WTC11 (cell line): Measurements from ENCODE around the gene TMEFF2. TPM values are rescaled to one million over a fixed set of nuclear protein-coding genes. Genes with fewer than 3 reads are reported as not detected.

Experiments
- ATAC-seq: fragments of 200-7000 bp; cut with Tn5 transposase; 2 replicates; pipeline ENCODE4 v1.10.0; 2021; ENCODE audit warnings: mild to moderate bottlenecking, moderate library complexity
- CTCF ChIA-PET: fragments of 300-600 bp; sonication (Branson Sonifier 250); formaldehyde crosslinking; loops from one replicate; lab custom pipeline; 2021; ENCODE audit warnings: antibody characterized with exemption; lab: Charles Lee
- POLR2A ChIA-PET: fragments of 350-600 bp; sonication (Branson Sonifier 250); formaldehyde crosslinking; loops from one replicate; lab custom pipeline; 2021; ENCODE audit warnings: antibody characterized with exemption; lab: Charles Lee
- DNase-seq: peaks from one replicate; pipeline ENCODE4 v3.0.0; 2021; ENCODE audit warnings: low spot score
- H3K27ac Mint-ChIP-seq: 2 replicates; pipeline ENCODE4 v1.8.0; 2021; ENCODE audit warnings: mixed read lengths
- H3K27me3 Mint-ChIP-seq: 2 replicates; pipeline ENCODE4 v1.8.0; 2021; ENCODE audit warnings: low read depth, mild to moderate bottlenecking, moderate library complexity, mixed read lengths
- H3K36me3 Mint-ChIP-seq: 2 replicates; pipeline ENCODE4 v1.8.0; 2021; ENCODE audit warnings: mixed read lengths
- H3K4me1 Mint-ChIP-seq: 2 replicates; pipeline ENCODE4 v1.8.0; 2022; ENCODE audit warnings: mixed read lengths
- H3K4me3 Mint-ChIP-seq: 2 replicates; pipeline ENCODE4 v1.8.0; 2021; ENCODE audit warnings: mild to moderate bottlenecking, moderate library complexity, mixed read lengths
- H3K9me3 Mint-ChIP-seq: 2 replicates; pipeline ENCODE4 v1.8.0; 2021; ENCODE audit warnings: mixed read lengths
- CDX4 ChIP-seq: fragments of 250-450 bp; sonication (Bioruptor Pico); IDR thresholded peaks from 2 replicates; pipeline ENCODE4 v1.9.0; 2021; ENCODE audit warnings: moderate library complexity, mild to moderate bottlenecking, inconsistent platforms, borderline replicate concordance
- E2F5 ChIP-seq: sonication (generic); formaldehyde crosslinking; IDR thresholded peaks from 2 replicates; pipeline ENCODE4 v1.8.1; 2022; ENCODE audit warnings: mild to moderate bottlenecking, moderate library complexity, missing genetic modification reagents
- ELF4 ChIP-seq: sonication (generic); formaldehyde crosslinking; IDR thresholded peaks from 2 replicates; pipeline ENCODE4 v1.8.1; 2022; ENCODE audit warnings: low read depth, mild to moderate bottlenecking, moderate library complexity, missing genetic modification reagents
- GRHL2 ChIP-seq: fragments of 250-450 bp; sonication (Bioruptor Pico); IDR thresholded peaks from 2 replicates; pipeline ENCODE4 v1.8.0; 2022; ENCODE audit warnings: mild to moderate bottlenecking, moderate library complexity; ENCODE audit not compliant: insufficient replicate concordance, severe bottlenecking
- NR2C2 ChIP-seq: sonication (generic); formaldehyde crosslinking; IDR thresholded peaks from 2 replicates; pipeline ENCODE4 v1.8.0; 2022; ENCODE audit warnings: mild to moderate bottlenecking, missing genetic modification reagents
- NR3C1 ChIP-seq: sonication (generic); formaldehyde crosslinking; conservative IDR thresholded peaks from 2 replicates; pipeline ENCODE4 v1.8.1; 2023; ENCODE audit warnings: low read depth, mild to moderate bottlenecking, missing genetic modification reagents
- RELA ChIP-seq: sonication (generic); formaldehyde crosslinking; IDR thresholded peaks from 2 replicates; pipeline ENCODE4 v1.8.1; 2022; ENCODE audit warnings: missing genetic modification reagents, mild to moderate bottlenecking, borderline replicate concordance
- RORB ChIP-seq: fragments of 250-450 bp; sonication (Bioruptor Pico); IDR thresholded peaks from 2 replicates; pipeline ENCODE4 v1.9.0; 2021; ENCODE audit warnings: mild to moderate bottlenecking
- SMAD3 ChIP-seq: sonication (generic); formaldehyde crosslinking; IDR thresholded peaks from 2 replicates; pipeline ENCODE4 v1.8.0; 2022; ENCODE audit warnings: missing genetic modification reagents, mild to moderate bottlenecking, borderline replicate concordance
- SMAD4 ChIP-seq: sonication (generic); formaldehyde crosslinking; IDR thresholded peaks from 2 replicates; pipeline ENCODE4 v1.8.0; 2022; ENCODE audit warnings: mild to moderate bottlenecking, missing genetic modification reagents
- SOX15 ChIP-seq: fragments of 250-450 bp; sonication (Bioruptor Pico); IDR thresholded peaks from 2 replicates; pipeline ENCODE4 v1.9.0; 2021; ENCODE audit warnings: mild to moderate bottlenecking
- ZBTB21 ChIP-seq: sonication (generic); formaldehyde crosslinking; IDR thresholded peaks from 2 replicates; pipeline ENCODE4 v1.8.1; 2023; ENCODE audit warnings: mild to moderate bottlenecking, missing genetic modification reagents, borderline replicate concordance
- ZMAT4 ChIP-seq: fragments of 250-450 bp; sonication (Bioruptor Pico); IDR thresholded peaks from 2 replicates; pipeline ENCODE4 v1.9.0; 2021; ENCODE audit warnings: mild to moderate bottlenecking
- ZNF219 ChIP-seq: sonication (generic); formaldehyde crosslinking; IDR thresholded peaks from 2 replicates; pipeline ENCODE4 v1.8.0; 2023; ENCODE audit warnings: missing genetic modification reagents, mild to moderate bottlenecking, borderline replicate concordance
- ZNF416 ChIP-seq: fragments of 250-450 bp; sonication (Bioruptor Pico); IDR thresholded peaks from 2 replicates; pipeline ENCODE4 v1.9.0; 2021; ENCODE audit warnings: mild to moderate bottlenecking, inconsistent platforms
- ZNF532 ChIP-seq: fragments of 250-450 bp; sonication (Bioruptor Pico); IDR thresholded peaks from 2 replicates; pipeline ENCODE4 v1.9.0; 2021; ENCODE audit warnings: mild to moderate bottlenecking, borderline replicate concordance
- total RNA-seq: library from RNA; stranded (reverse); gene quantifications from 3 replicates; pipeline ENCODE4 v1.2.3, GENCODE V29; 2021
- TF ChIP-seq, protein P1 (sequence below): sonication (generic); formaldehyde crosslinking; IDR thresholded peaks from 2 replicates; pipeline ENCODE4 v1.8.1; 2023; ENCODE audit warnings: mild to moderate bottlenecking, missing genetic modification reagents, borderline replicate concordance
- TF ChIP-seq, protein P2 (sequence below): sonication (generic); formaldehyde crosslinking; conservative IDR thresholded peaks from 2 replicates; pipeline ENCODE4 v1.8.1; 2023; ENCODE audit warnings: mild to moderate bottlenecking, low read depth, missing genetic modification reagents, moderate library complexity

TMEFF2 gene
- total RNA-seq, 1 experiment from 2014 or later: 2.3 TPM

GRCh38 chr2:191933307-191934105 is 261.2 kb downstream of the TMEFF2 start (continued):
- no peak for TF ChIP-seq CDX4 (CRISPR knock-in tag)

DNA sequence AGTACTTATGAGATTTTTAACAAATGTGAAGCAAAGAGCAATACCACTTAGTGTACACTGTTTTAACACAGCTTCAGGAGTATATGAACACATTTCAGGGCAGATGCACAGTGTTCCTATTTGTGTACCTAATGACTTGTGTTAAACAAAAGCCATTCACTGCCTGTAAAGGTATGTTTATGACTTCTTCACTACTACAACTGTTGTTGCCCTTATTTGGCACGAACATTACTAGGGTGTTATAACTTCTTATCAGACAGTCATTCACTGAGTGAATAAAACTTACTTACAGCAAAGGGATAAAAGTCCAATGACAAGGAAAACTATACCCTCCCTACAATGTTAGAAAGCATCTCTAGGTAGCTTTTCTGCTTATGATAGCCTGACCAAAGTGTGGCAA is 262.4 kb downstream of the TMEFF2 start:
- Mint-ChIP-seq H3K27me3 (no peaks in the 10 kb centered on the region), H3K9me3 (no peaks in the 10 kb centered on the region), H3K36me3 (no peaks in the 10 kb centered on the region), H3K4me3 (no peak overlapping the region), H3K27ac (no peak overlapping the region), H3K4me1 (peaks cover 21% of the 10 kb centered on the region)
- no peak for TF ChIP-seq SMAD3 (CRISPR knock-in tag)
- TF ChIP-seq ZNF416: no peak
- TF ChIP-seq NR2C2: no peak
- TF ChIP-seq ZBTB21 (CRISPR knock-in tag): no peak
- TF ChIP-seq RORB (CRISPR knock-in tag): no peak
- TF ChIP-seq, protein P1, sequence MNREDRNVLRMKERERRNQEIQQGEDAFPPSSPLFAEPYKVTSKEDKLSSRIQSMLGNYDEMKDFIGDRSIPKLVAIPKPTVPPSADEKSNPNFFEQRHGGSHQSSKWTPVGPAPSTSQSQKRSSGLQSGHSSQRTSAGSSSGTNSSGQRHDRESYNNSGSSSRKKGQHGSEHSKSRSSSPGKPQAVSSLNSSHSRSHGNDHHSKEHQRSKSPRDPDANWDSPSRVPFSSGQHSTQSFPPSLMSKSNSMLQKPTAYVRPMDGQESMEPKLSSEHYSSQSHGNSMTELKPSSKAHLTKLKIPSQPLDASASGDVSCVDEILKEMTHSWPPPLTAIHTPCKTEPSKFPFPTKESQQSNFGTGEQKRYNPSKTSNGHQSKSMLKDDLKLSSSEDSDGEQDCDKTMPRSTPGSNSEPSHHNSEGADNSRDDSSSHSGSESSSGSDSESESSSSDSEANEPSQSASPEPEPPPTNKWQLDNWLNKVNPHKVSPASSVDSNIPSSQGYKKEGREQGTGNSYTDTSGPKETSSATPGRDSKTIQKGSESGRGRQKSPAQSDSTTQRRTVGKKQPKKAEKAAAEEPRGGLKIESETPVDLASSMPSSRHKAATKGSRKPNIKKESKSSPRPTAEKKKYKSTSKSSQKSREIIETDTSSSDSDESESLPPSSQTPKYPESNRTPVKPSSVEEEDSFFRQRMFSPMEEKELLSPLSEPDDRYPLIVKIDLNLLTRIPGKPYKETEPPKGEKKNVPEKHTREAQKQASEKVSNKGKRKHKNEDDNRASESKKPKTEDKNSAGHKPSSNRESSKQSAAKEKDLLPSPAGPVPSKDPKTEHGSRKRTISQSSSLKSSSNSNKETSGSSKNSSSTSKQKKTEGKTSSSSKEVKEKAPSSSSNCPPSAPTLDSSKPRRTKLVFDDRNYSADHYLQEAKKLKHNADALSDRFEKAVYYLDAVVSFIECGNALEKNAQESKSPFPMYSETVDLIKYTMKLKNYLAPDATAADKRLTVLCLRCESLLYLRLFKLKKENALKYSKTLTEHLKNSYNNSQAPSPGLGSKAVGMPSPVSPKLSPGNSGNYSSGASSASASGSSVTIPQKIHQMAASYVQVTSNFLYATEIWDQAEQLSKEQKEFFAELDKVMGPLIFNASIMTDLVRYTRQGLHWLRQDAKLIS (CRISPR knock-in tag): no peak
- ATAC-seq: no peak
- ChIA-PET CTCF (interaction anchor here (0.9 to 1.2 kb wide), 2 partner anchors 62 to 63 kb away, joined by 3 read pairs; no protein-coding TSS in a partner anchor), POLR2A (no interaction called here)
- no peak for DNase-seq

DNA sequence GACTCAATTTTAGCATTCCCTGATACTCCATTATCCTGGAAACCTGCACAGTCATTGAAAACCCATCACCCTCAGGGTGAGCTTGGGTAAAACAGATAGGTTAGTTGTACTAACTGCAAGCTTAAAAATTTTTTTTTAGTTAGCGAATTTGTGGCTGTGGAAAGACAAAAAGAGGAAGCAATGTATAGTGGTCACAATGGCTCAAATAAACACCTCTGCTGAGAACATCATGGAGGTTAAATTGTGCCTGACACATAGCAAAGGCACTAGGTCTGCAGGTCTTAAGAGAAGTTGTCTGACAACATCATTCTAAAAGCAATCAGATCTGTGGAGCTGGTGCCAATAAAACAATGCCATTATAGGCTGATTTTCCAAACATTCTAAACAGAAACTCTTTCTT is 263.4 kb downstream of the TMEFF2 start:
- POLR2A ChIA-PET: no interaction called here
- Mint-ChIP-seq H3K9me3 (no peaks in the 10 kb centered on the region), H3K27me3 (no peaks in the 10 kb centered on the region), H3K4me3 (no peak overlapping the region), H3K27ac (no peak overlapping the region), H3K36me3 (no peaks in the 10 kb centered on the region), H3K4me1 (peaks cover 31% of the 10 kb centered on the region)
- ATAC-seq: no peak
- DNase-seq: no peak
- CTCF ChIA-PET: interaction anchor here (1.2 kb wide), 1 partner anchor 61 kb away, joined by 3 read pairs; no protein-coding TSS in a partner anchor
- TF ChIP-seq ZNF532 (CRISPR knock-in tag) (no peak), SOX15 (CRISPR knock-in tag) (no peak), ZNF219 (CRISPR knock-in tag) (no peak), CDX4 (CRISPR knock-in tag) (no peak), ELF4 (no peak), ZNF416 (no peak), NR3C1 (CRISPR knock-in tag) (no peak), RELA (CRISPR knock-in tag) (no peak), SMAD4 (CRISPR knock-in tag) (no peak), E2F5 (no peak), GRHL2 (no peak), ZMAT4 (CRISPR knock-in tag) (no peak)
- TF ChIP-seq, protein P2, sequence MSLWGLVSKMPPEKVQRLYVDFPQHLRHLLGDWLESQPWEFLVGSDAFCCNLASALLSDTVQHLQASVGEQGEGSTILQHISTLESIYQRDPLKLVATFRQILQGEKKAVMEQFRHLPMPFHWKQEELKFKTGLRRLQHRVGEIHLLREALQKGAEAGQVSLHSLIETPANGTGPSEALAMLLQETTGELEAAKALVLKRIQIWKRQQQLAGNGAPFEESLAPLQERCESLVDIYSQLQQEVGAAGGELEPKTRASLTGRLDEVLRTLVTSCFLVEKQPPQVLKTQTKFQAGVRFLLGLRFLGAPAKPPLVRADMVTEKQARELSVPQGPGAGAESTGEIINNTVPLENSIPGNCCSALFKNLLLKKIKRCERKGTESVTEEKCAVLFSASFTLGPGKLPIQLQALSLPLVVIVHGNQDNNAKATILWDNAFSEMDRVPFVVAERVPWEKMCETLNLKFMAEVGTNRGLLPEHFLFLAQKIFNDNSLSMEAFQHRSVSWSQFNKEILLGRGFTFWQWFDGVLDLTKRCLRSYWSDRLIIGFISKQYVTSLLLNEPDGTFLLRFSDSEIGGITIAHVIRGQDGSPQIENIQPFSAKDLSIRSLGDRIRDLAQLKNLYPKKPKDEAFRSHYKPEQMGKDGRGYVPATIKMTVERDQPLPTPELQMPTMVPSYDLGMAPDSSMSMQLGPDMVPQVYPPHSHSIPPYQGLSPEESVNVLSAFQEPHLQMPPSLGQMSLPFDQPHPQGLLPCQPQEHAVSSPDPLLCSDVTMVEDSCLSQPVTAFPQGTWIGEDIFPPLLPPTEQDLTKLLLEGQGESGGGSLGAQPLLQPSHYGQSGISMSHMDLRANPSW (CRISPR knock-in tag): no peak
